Measurements from ENCODE around the gene MBTPS1.

- TF ChIP-seq CTCF (IDR thresholded peaks at IDR 0.05) (no peak), POLR2A (IDR thresholded peaks at IDR 0.05) (no peak)
Observed at GRCh38 chr16:84061236-84061819, 55.4 kb downstream of the MBTPS1 start.
